ENCODE results near the gene EWSR1.

DNA sequence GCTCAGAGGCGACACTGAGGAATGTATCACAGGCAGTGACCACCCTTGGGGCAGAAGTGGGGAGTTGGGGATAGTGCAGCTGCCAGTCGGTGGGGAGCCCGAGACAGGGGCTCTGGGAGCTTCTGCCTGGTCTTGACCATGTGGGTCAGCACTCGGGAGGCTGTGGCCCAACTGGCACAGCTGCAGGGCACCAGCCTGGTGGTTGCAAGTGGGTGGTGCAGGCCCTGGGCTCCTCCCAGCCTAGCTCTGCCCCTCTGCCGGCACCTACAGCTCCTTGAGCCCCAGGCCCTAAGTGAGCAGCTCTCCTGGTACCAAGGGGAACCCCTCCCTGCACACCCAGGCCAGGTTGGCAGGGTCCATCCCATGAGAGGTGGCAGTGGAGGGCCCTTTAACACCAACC lies 60.0 kb downstream of the EWSR1 start:
- TF ChIP-seq, protein P1, sequence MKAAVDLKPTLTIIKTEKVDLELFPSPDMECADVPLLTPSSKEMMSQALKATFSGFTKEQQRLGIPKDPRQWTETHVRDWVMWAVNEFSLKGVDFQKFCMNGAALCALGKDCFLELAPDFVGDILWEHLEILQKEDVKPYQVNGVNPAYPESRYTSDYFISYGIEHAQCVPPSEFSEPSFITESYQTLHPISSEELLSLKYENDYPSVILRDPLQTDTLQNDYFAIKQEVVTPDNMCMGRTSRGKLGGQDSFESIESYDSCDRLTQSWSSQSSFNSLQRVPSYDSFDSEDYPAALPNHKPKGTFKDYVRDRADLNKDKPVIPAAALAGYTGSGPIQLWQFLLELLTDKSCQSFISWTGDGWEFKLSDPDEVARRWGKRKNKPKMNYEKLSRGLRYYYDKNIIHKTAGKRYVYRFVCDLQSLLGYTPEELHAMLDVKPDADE (IDR thresholded peaks at IDR 0.05), result no peak
- TF ChIP-seq CTCF (conservative IDR thresholded peaks at IDR 0.05; ENCODE audit: low read depth in 2 of 2), result no peak; a peak in 1 of 4 replicates
- no peak for TF ChIP-seq JUNB (IDR thresholded peaks at IDR 0.05; ENCODE audit: unreplicated experiment)
- no peak for TF ChIP-seq POLR2AphosphoS5 (IDR thresholded peaks at IDR 0.05; ENCODE audit: low read depth)
- TF ChIP-seq EZH2phosphoT487 (IDR thresholded peaks at IDR 0.05; ENCODE audit: unreplicated experiment), result no peak
- no peak for TF ChIP-seq REST (IDR thresholded peaks at IDR 0.05; ENCODE audit: unreplicated experiment)
- TF ChIP-seq EZH2 (IDR thresholded peaks at IDR 0.05; ENCODE audit: low read depth, unreplicated experiment), result no peak
- TF ChIP-seq ZNF114 (CRISPR knock-in tag; IDR thresholded peaks at IDR 0.05), result no peak
- no peak for TF ChIP-seq CREB1 (CRISPR knock-in tag; IDR thresholded peaks at IDR 0.05; ENCODE audit: low read depth)

All from GM23338 (cell line).